ENCODE data around the gene PARP4. TPM values are rescaled to one million over a fixed set of nuclear protein-coding genes. Genes with fewer than 3 reads are reported as not detected.
"Not testable (repeated sequence)": the region's sequence is repeated elsewhere in the genome, so short reads cannot be mapped to it uniquely, and the experiment has no call there.

The PARP4 gene
- total RNA-seq, 2 donors from 2014 or later = 28.3 to 48.8 TPM

GRCh38 chr13:24473686-24474085 is 38.9 kb downstream of the PARP4 start:
- no peak for TF ChIP-seq CTCF (IDR thresholded peaks at IDR 0.05)
- Histone ChIP-seq H3K4me1 (ENCODE audit: control insufficient read depth in 1 of 2, low read depth in 2 of 2) (no peaks in the 10 kb centered on the region), H3K4me3 (no peak overlapping the region), H3K9me3 (no peaks in the 10 kb centered on the region), H3K27me3 (replicated peaks; ENCODE audit: insufficient read depth) (no peaks in the 10 kb centered on the region), H3K36me3 (peaks cover 53% of the 10 kb centered on the region), H3K27ac (no peak overlapping the region)
- ATAC-seq (ENCODE audit: insufficient number of reproducible peaks, low FRiP score, low read depth) (no peak), DNase-seq (ENCODE audit: low spot score) (no peak)

- not testable (repeated sequence) for H3K9me3 ChIP-seq; DNase-seq (ENCODE audit: low spot score); H3K4me1 ChIP-seq (ENCODE audit: control insufficient read depth in 1 of 2, low read depth in 2 of 2); H3K4me3 ChIP-seq; H3K27me3 ChIP-seq (replicated peaks; ENCODE audit: insufficient read depth); ATAC-seq (ENCODE audit: insufficient number of reproducible peaks, low FRiP score, low read depth); H3K27ac ChIP-seq
- H3K36me3 ChIP-seq = peaks cover 61% of the 10 kb centered on the region
These were observed 40.4 kb downstream of the PARP4 start for GRCh38 chr13:24472129-24472528.

GRCh38 chr13:24463078-24463477 is 49.5 kb downstream of the PARP4 start:
- H3K9me3 ChIP-seq = no peaks in the 10 kb centered on the region
- no peak for DNase-seq (ENCODE audit: low spot score)
- H3K4me3 ChIP-seq = no peak overlapping the region
- H3K27me3 ChIP-seq (replicated peaks; ENCODE audit: insufficient read depth) = no peaks in the 10 kb centered on the region
- no peak for TF ChIP-seq CTCF (IDR thresholded peaks at IDR 0.05)
- ATAC-seq (ENCODE audit: insufficient number of reproducible peaks, low FRiP score, low read depth) = no peak
- H3K36me3 ChIP-seq = peaks cover 12% of the 10 kb centered on the region
- H3K27ac ChIP-seq = no peak overlapping the region
- H3K4me1 ChIP-seq (ENCODE audit: control insufficient read depth in 1 of 2, low read depth in 2 of 2) = no peaks in the 10 kb centered on the region

GRCh38 chr13:24460256-24460655 is 52.3 kb downstream of the PARP4 start:
- H3K4me3 ChIP-seq = no peak overlapping the region
- no peaks in the 10 kb centered on the region for H3K27me3 ChIP-seq (replicated peaks; ENCODE audit: insufficient read depth)
- no peak overlapping the region for H3K27ac ChIP-seq
- TF ChIP-seq CTCF (IDR thresholded peaks at IDR 0.05) = no peak
- H3K4me1 ChIP-seq (ENCODE audit: control insufficient read depth in 1 of 2, low read depth in 2 of 2) = no peaks in the 10 kb centered on the region
- H3K9me3 ChIP-seq = no peaks in the 10 kb centered on the region
- DNase-seq (ENCODE audit: low spot score) (no peak), ATAC-seq (ENCODE audit: insufficient number of reproducible peaks, low FRiP score, low read depth) (no peak)
- peaks cover 22% of the 10 kb centered on the region for H3K36me3 ChIP-seq

DNA sequence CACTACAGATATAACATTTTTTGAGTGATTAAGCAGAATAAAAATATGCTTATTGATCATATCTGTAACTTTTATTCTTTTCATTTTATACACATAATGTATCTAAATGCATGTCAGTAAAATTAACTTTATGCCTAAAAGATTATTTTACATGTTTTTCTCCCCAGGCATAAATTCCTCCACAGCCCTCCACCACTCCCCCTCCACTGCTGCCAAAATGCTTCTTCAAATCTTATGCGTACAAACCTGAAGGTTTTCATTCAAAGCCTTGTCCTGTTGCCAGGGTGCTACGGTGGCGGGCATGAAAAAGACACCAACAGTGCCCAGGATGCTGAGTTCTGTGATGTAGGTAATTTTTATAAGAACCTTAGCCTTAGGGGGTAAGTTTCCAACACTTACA is 52.9 kb downstream of the PARP4 start:
- DNase-seq (ENCODE audit: low spot score) = no peak
- no peak for ATAC-seq (ENCODE audit: insufficient number of reproducible peaks, low FRiP score, low read depth)
- TF ChIP-seq CTCF (IDR thresholded peaks at IDR 0.05) = no peak
- Histone ChIP-seq H3K27ac (no peak overlapping the region), H3K36me3 (peaks cover 26% of the 10 kb centered on the region), H3K4me3 (no peak overlapping the region), H3K9me3 (no peaks in the 10 kb centered on the region), H3K4me1 (ENCODE audit: control insufficient read depth in 1 of 2, low read depth in 2 of 2) (no peaks in the 10 kb centered on the region), H3K27me3 (replicated peaks; ENCODE audit: insufficient read depth) (no peaks in the 10 kb centered on the region)

DNA sequence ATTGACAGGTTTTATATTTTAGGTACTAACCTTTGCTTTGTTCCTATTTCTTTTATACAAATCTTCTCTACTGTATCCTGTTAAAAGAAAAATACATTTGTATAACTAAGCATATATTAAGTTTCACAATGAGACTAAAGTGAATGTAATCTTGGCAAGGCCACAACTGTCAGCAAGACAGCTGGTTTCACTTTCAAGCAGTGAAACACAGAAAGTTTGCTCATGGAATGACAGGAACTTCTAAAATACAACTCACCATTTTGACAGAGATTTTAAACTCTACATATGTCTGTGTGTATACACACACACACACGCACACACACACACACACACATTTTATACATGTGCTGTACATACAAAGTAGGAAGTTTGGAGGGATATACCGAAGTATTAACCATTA is 53.3 kb downstream of the PARP4 start:
- Histone ChIP-seq H3K4me3 (no peak overlapping the region), H3K9me3 (no peaks in the 10 kb centered on the region), H3K27me3 (replicated peaks; ENCODE audit: insufficient read depth) (no peaks in the 10 kb centered on the region), H3K36me3 (peaks cover 31% of the 10 kb centered on the region), H3K4me1 (ENCODE audit: control insufficient read depth in 1 of 2, low read depth in 2 of 2) (no peaks in the 10 kb centered on the region), H3K27ac (no peak overlapping the region)
- DNase-seq (ENCODE audit: low spot score) = no peak
- no peak for TF ChIP-seq CTCF (IDR thresholded peaks at IDR 0.05)
- no peak for ATAC-seq (ENCODE audit: insufficient number of reproducible peaks, low FRiP score, low read depth)

All from thoracic aorta (tissue), 2 donors.